GM12878 (cell line): ENCODE data around the gene DLG2.
A peak's percentile ranks its signal among the peaks of the same experiment; 100 is the strongest.

Experiments
- CBFB ChIP-seq: IDR thresholded peaks from 2 replicates; pipeline ENCODE4 v1.6.1; 2016; ENCODE audit warnings: antibody characterized with exemption, low read depth
- CEBPB ChIP-seq, 2 experiments: fragments of 150-350 bp in 1 of 2; IDR thresholded peaks; 2 replicates each; pipeline ENCODE4 v1.6.1; 2012 to 2014; ENCODE audit warnings: low read depth in 2 of 2, low read length in 2 of 2, borderline replicate concordance in 1 of 2, inconsistent platforms in 1 of 2
- EP300 ChIP-seq, 2 experiments: fragments of 150-350 bp in 1 of 2; IDR thresholded peaks; 2 replicates each; pipeline ENCODE4 v1.6.1; 2011 to 2012; ENCODE audit warnings: low read depth in 2 of 2, low read length in 2 of 2, borderline replicate concordance in 1 of 2, improper control_type of control experiment in 1 of 2, inconsistent platforms in 1 of 2; ENCODE audit not compliant: control insufficient read depth in 1 of 2
- EZH2 ChIP-seq: IDR thresholded peaks from 2 replicates; pipeline ENCODE4 v1.6.1; 2012; ENCODE audit warnings: low read depth, mild to moderate bottlenecking, control low read depth, inconsistent platforms, low read length, borderline replicate concordance; ENCODE audit not compliant: control insufficient read depth
- HCFC1 ChIP-seq: fragments of 150-350 bp; IDR thresholded peaks from 2 replicates; pipeline ENCODE4 v1.6.1; 2014; ENCODE audit warnings: low read length
- HDAC2 ChIP-seq: fragments of 200-600 bp; sonication (generic); IDR thresholded peaks from 2 replicates; pipeline ENCODE4 v1.6.1; 2017
- NFIC ChIP-seq: IDR thresholded peaks from 2 replicates; pipeline ENCODE4 v1.6.1; 2012; ENCODE audit warnings: low read depth, mild to moderate bottlenecking, inconsistent platforms, low read length, moderate library complexity
- POLR2A ChIP-seq: IDR thresholded peaks from 2 replicates; pipeline ENCODE4 v1.6.1; 2011; ENCODE audit warnings: low read depth, mild to moderate bottlenecking, low read length
- RAD21 ChIP-seq: IDR thresholded peaks from 2 replicates; pipeline ENCODE4 v1.6.1; 2011; ENCODE audit warnings: mild to moderate bottlenecking, low read depth, low read length, moderate library complexity; ENCODE audit not compliant: insufficient read depth
- SMAD5 ChIP-seq: IDR thresholded peaks from 2 replicates; pipeline ENCODE4 v1.6.1; 2016; ENCODE audit warnings: antibody characterized with exemption, low read depth
- TF ChIP-seq, protein P1 (sequence below), 3 experiments: IDR thresholded peaks in 2 of 3; conservative IDR thresholded peaks in 1 of 3; 2 replicates each; pipeline ENCODE4 v1.5.1; 2011; ENCODE audit warnings: low read depth in 3 of 3, low read length in 3 of 3, mild to moderate bottlenecking in 3 of 3, control low read depth in 2 of 3, moderate library complexity in 2 of 3, inconsistent platforms in 1 of 3, mixed read lengths in 1 of 3; ENCODE audit not compliant: control insufficient read depth in 2 of 3, insufficient read depth in 1 of 3; ENCODE audit errors: extremely low read depth in 1 of 3
- TF ChIP-seq, protein P2 (sequence below): IDR thresholded peaks from 2 replicates; pipeline ENCODE4 v1.6.1; 2012; ENCODE audit warnings: mild to moderate bottlenecking, low read depth, low read length
- TF ChIP-seq, protein P3 (sequence below): IDR thresholded peaks from 2 replicates; pipeline ENCODE4 v1.6.1; 2012; ENCODE audit warnings: low read depth, low read length, improper control_type of control experiment

DNA sequence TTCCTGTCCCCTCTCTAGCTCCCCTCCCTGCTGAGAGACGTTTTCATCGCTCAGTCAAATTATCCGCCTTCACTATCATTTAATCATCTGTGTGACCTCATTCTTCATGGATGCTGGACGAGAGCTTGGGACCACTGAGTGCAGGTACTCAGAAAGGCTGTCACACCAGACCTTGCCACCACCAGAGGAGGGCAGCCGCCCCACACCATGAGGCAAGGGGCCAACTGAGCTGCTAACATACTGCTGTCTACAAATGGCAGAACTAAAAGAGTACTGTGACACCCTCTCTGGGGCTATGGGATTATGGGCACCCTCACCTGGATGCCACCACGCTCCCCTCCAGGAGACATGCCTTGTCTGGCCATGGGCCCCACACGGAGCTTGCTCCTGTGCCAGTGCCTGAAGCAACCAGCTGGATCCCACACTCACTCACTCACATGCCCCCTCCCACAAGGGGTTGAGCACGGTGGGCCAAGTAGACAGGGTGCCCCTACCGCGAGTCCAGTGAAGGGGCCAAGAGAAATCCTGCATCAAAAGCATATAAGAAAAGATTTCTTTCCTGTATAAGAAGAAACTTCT lies 1670.9 kb downstream of the DLG2 start:
- TF ChIP-seq EP300 (IDR thresholded peaks at IDR 0.05; ENCODE audit: borderline replicate concordance in 1 of 2, control insufficient read depth in 1 of 2, low read depth in 2 of 2, low read length in 2 of 2) (no peak), NFIC (no peak), POLR2A (no peak), CBFB (no peak), HCFC1 (no peak), RAD21 (no peak), HDAC2 (no peak), CEBPB (IDR thresholded peaks at IDR 0.05; ENCODE audit: borderline replicate concordance in 1 of 2, low read depth in 2 of 2, low read length in 2 of 2) (no peak), SMAD5 (no peak), EZH2 (no peak)
- TF ChIP-seq, protein P1, sequence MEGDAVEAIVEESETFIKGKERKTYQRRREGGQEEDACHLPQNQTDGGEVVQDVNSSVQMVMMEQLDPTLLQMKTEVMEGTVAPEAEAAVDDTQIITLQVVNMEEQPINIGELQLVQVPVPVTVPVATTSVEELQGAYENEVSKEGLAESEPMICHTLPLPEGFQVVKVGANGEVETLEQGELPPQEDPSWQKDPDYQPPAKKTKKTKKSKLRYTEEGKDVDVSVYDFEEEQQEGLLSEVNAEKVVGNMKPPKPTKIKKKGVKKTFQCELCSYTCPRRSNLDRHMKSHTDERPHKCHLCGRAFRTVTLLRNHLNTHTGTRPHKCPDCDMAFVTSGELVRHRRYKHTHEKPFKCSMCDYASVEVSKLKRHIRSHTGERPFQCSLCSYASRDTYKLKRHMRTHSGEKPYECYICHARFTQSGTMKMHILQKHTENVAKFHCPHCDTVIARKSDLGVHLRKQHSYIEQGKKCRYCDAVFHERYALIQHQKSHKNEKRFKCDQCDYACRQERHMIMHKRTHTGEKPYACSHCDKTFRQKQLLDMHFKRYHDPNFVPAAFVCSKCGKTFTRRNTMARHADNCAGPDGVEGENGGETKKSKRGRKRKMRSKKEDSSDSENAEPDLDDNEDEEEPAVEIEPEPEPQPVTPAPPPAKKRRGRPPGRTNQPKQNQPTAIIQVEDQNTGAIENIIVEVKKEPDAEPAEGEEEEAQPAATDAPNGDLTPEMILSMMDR (IDR thresholded peaks at IDR 0.05 in 2 of 3, conservative IDR thresholded peaks at IDR 0.05 in 1 of 3; ENCODE audit: control insufficient read depth in 2 of 3, extremely low read depth in 1 of 3, insufficient read depth in 1 of 3, low read depth in 3 of 3, low read length in 3 of 3) = peak; percentile 8 to 44 (median 13); a peak in 3 of 6 replicates
- TF ChIP-seq, protein P2, sequence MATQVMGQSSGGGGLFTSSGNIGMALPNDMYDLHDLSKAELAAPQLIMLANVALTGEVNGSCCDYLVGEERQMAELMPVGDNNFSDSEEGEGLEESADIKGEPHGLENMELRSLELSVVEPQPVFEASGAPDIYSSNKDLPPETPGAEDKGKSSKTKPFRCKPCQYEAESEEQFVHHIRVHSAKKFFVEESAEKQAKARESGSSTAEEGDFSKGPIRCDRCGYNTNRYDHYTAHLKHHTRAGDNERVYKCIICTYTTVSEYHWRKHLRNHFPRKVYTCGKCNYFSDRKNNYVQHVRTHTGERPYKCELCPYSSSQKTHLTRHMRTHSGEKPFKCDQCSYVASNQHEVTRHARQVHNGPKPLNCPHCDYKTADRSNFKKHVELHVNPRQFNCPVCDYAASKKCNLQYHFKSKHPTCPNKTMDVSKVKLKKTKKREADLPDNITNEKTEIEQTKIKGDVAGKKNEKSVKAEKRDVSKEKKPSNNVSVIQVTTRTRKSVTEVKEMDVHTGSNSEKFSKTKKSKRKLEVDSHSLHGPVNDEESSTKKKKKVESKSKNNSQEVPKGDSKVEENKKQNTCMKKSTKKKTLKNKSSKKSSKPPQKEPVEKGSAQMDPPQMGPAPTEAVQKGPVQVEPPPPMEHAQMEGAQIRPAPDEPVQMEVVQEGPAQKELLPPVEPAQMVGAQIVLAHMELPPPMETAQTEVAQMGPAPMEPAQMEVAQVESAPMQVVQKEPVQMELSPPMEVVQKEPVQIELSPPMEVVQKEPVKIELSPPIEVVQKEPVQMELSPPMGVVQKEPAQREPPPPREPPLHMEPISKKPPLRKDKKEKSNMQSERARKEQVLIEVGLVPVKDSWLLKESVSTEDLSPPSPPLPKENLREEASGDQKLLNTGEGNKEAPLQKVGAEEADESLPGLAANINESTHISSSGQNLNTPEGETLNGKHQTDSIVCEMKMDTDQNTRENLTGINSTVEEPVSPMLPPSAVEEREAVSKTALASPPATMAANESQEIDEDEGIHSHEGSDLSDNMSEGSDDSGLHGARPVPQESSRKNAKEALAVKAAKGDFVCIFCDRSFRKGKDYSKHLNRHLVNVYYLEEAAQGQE = no peak
- TF ChIP-seq, protein P3, sequence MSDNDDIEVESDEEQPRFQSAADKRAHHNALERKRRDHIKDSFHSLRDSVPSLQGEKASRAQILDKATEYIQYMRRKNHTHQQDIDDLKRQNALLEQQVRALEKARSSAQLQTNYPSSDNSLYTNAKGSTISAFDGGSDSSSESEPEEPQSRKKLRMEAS = no peak
